ENCODE data around the gene UPF1. TPM values are rescaled to one million over a fixed set of nuclear protein-coding genes. Genes with fewer than 3 reads are reported as not detected.

Gene UPF1
- total RNA-seq, 2 experiments from 2014 or later, result 77.2 to 113 TPM

DNA sequence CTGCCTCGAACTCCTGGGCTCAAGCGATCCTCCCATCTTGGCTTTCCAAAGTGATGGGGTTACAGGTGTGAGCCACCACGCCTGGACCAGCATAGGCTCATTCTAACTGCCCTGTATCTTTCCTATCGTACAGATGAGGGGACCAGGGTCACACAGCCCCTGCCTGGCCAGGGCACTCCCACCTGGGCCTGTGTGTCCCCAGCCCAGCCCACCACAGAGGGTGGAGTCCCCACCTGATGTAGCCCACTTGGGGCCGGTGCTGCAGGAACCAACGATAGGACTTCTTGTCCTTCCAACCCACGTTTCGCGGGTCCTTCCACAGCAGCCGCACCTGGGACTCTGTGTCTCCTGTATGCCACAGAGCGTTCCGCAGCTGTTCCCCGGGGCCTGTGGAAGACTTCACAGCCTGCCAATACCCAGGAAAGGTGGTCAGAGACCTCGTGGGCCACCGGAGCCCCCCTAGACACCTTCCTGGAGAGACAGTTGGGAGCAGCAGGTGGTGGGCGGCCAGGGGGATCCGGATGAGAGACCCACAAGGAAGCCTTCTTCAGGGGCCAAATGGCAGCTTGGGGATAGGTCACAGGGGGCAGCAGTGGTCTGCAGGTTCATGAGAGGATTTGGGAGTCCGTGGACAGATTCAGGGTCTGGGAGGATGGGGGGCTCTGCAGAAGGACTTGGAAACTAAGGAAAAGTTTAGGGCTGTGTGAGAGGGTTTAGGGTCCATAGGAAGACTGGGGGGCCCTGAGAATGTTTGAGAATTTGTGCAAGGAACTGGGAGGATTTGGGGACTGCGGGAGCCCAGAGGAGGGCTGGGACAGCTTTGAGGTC lies 47.6 kb upstream of the UPF1 start:
- no TSS peak for BruUV-seq (replicated peaks)
- no peaks in the 10 kb centered on the region for H3K4me1 ChIP-seq (ENCODE audit: insufficient read depth, low read length, poor library complexity, severe bottlenecking)
- intact Hi-C loops (cut with micrococcal nuclease; ENCODE audit: unreplicated experiment), result no loop called here
- H3K4me3 ChIP-seq (ENCODE audit: low read depth, low read length, poor library complexity, severe bottlenecking), result no peak overlapping the region
- DNase-seq (ENCODE audit: low spot score), result no peak
- H3K36me3 ChIP-seq (ENCODE audit: insufficient read depth, low read length), result no peaks in the 10 kb centered on the region
- H3K4me2 ChIP-seq (ENCODE audit: low read length), result no peak overlapping the region
- no peaks in the 10 kb centered on the region for H3K9me2 ChIP-seq (ENCODE audit: insufficient read depth, low read length)
- no peaks in the 10 kb centered on the region for H3K9me3 ChIP-seq (ENCODE audit: low read length)
- ChIA-PET CTCF (ENCODE audit: unreplicated experiment) (no interaction called here), POLR2A (no interaction called here)
- no peak overlapping the region for H2AFZ ChIP-seq (ENCODE audit: low read length)
- TF ChIP-seq, protein P1, sequence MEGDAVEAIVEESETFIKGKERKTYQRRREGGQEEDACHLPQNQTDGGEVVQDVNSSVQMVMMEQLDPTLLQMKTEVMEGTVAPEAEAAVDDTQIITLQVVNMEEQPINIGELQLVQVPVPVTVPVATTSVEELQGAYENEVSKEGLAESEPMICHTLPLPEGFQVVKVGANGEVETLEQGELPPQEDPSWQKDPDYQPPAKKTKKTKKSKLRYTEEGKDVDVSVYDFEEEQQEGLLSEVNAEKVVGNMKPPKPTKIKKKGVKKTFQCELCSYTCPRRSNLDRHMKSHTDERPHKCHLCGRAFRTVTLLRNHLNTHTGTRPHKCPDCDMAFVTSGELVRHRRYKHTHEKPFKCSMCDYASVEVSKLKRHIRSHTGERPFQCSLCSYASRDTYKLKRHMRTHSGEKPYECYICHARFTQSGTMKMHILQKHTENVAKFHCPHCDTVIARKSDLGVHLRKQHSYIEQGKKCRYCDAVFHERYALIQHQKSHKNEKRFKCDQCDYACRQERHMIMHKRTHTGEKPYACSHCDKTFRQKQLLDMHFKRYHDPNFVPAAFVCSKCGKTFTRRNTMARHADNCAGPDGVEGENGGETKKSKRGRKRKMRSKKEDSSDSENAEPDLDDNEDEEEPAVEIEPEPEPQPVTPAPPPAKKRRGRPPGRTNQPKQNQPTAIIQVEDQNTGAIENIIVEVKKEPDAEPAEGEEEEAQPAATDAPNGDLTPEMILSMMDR (conservative IDR thresholded peaks at IDR 0.05; ENCODE audit: low read length), result no peak
- no peak for TF ChIP-seq EZH2phosphoT487 (IDR thresholded peaks at IDR 0.05; ENCODE audit: borderline replicate concordance, low read depth, low read length)
- H4K20me1 ChIP-seq (ENCODE audit: insufficient read depth, low read length), result no peaks in the 10 kb centered on the region
- H3K27ac ChIP-seq (ENCODE audit: low read depth, low read length, poor library complexity, severe bottlenecking), result no peak overlapping the region
- no peaks in the 10 kb centered on the region for H3K79me2 ChIP-seq (ENCODE audit: insufficient read depth, low read depth, low read length)

DNA sequence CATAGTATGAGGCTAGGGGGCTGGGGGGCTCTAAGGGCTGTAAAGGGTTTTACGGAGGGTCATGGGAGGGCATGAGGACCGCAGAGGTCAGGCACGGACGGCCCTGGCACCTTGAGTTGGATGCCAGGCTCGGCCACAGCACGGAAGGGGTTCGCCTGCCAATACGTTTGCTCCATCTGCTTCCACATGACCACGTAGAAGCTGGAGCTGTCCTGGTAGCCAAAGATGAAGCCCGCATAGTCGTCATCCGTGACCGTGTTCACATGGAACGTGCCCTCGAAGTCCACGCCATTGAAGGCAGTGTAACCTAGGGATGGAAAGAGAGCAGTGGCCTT lies 47.0 kb upstream of the UPF1 start:
- intact Hi-C loops (cut with micrococcal nuclease; ENCODE audit: unreplicated experiment), result no loop called here
- no TSS peak for BruUV-seq (replicated peaks)
- no peak overlapping the region for H3K27ac ChIP-seq (ENCODE audit: low read depth, low read length, poor library complexity, severe bottlenecking)
- H3K4me2 ChIP-seq (ENCODE audit: low read length), result no peak overlapping the region
- no peaks in the 10 kb centered on the region for H4K20me1 ChIP-seq (ENCODE audit: insufficient read depth, low read length)
- DNase-seq (ENCODE audit: low spot score), result no peak
- H3K36me3 ChIP-seq (ENCODE audit: insufficient read depth, low read length), result no peaks in the 10 kb centered on the region
- H3K79me2 ChIP-seq (ENCODE audit: insufficient read depth, low read depth, low read length), result no peaks in the 10 kb centered on the region
- TF ChIP-seq EZH2phosphoT487 (IDR thresholded peaks at IDR 0.05; ENCODE audit: borderline replicate concordance, low read depth, low read length), result no peak
- TF ChIP-seq, protein P1 (conservative IDR thresholded peaks at IDR 0.05; ENCODE audit: low read length), result no peak
- H3K9me2 ChIP-seq (ENCODE audit: insufficient read depth, low read length), result no peaks in the 10 kb centered on the region
- ChIA-PET CTCF (ENCODE audit: unreplicated experiment) (no interaction called here), POLR2A (no interaction called here)
- no peaks in the 10 kb centered on the region for H3K4me1 ChIP-seq (ENCODE audit: insufficient read depth, low read length, poor library complexity, severe bottlenecking)
- no peak overlapping the region for H3K4me3 ChIP-seq (ENCODE audit: low read depth, low read length, poor library complexity, severe bottlenecking)
- H2AFZ ChIP-seq (ENCODE audit: low read length), result no peak overlapping the region
- no peaks in the 10 kb centered on the region for H3K9me3 ChIP-seq (ENCODE audit: low read length)

All from OCI-LY7 (cell line).